Activated T-helper 17 cell treated with anti-CD3 and anti-CD28 coated beads, Interleukin-2, amount 50 U/mL, for 72 hours (primary cell): ENCODE data around the gene FRMD4A. TPM values are rescaled to one million over a fixed set of nuclear protein-coding genes. Genes with fewer than 3 reads are reported as not detected.

Source experiments
- ATAC-seq: fragments of 150-1000 bp; cut with Tn5 transposase; replicated peaks from 2 replicates; pipeline ENCODE4 v1.10.0; 2021; ENCODE audit warnings: mild to moderate bottlenecking, moderate library complexity
- H3K27ac Mint-ChIP-seq: one replicate; pipeline ENCODE4 v1.8.0; 2022; ENCODE audit warnings: mixed read lengths
- H3K27me3 Mint-ChIP-seq: one replicate; pipeline ENCODE4 v1.8.0; 2022; ENCODE audit warnings: mixed read lengths
- H3K36me3 Mint-ChIP-seq: one replicate; pipeline ENCODE4 v1.8.0; 2022; ENCODE audit warnings: low read depth, mild to moderate bottlenecking, mixed read lengths
- H3K4me1 Mint-ChIP-seq: one replicate; pipeline ENCODE4 v1.8.0; 2022; ENCODE audit warnings: mixed read lengths
- H3K4me3 Mint-ChIP-seq: one replicate; pipeline ENCODE4 v1.8.0; 2022; ENCODE audit warnings: mild to moderate bottlenecking, mixed read lengths
- H3K9me3 Mint-ChIP-seq: one replicate; pipeline ENCODE4 v1.8.0; 2022; ENCODE audit warnings: mixed read lengths
- total RNA-seq, 2 donors: library from RNA; stranded (reverse); gene quantifications; one replicate each; pipeline ENCODE4 v1.2.3, GENCODE V29; 2022

Gene FRMD4A
- total RNA-seq, 2 donors from 2014 or later: 0.69 to 2.0 TPM

- Mint-ChIP-seq H3K4me1 (no peaks in the 10 kb centered on the region), H3K27ac (no peak overlapping the region), H3K27me3 (peaks cover 7% of the 10 kb centered on the region), H3K9me3 (peaks cover 3% of the 10 kb centered on the region), H3K4me3 (no peak overlapping the region), H3K36me3 (no peaks in the 10 kb centered on the region)
- ATAC-seq: no peak
These were observed 228.7 kb downstream of the FRMD4A start for GRCh38 chr10:14102056-14102455.

GRCh38 chr10:14099885-14100284, 230.8 kb downstream of the FRMD4A start:
- Mint-ChIP-seq H3K36me3 (no peaks in the 10 kb centered on the region), H3K27ac (no peak overlapping the region), H3K9me3 (no peaks in the 10 kb centered on the region), H3K4me1 (no peaks in the 10 kb centered on the region), H3K27me3 (peaks cover 4% of the 10 kb centered on the region), H3K4me3 (no peak overlapping the region)
- ATAC-seq: no peak

- Mint-ChIP-seq H3K27me3 (peaks cover under 1% of the 10 kb centered on the region), H3K36me3 (no peaks in the 10 kb centered on the region), H3K9me3 (no peaks in the 10 kb centered on the region), H3K27ac (no peak overlapping the region), H3K4me1 (no peaks in the 10 kb centered on the region), H3K4me3 (no peak overlapping the region)
- no peak for ATAC-seq
These were observed 236.8 kb downstream of the FRMD4A start for GRCh38 chr10:14093730-14094484.

- Mint-ChIP-seq H3K27me3 (no peaks in the 10 kb centered on the region), H3K36me3 (no peaks in the 10 kb centered on the region), H3K27ac (no peak overlapping the region), H3K4me1 (no peaks in the 10 kb centered on the region), H3K4me3 (no peak overlapping the region), H3K9me3 (no peaks in the 10 kb centered on the region)
- no peak for ATAC-seq
These were observed 237.9 kb downstream of the FRMD4A start for GRCh38 chr10:14092799-14093198.

- Mint-ChIP-seq H3K4me1 (no peaks in the 10 kb centered on the region), H3K9me3 (no peaks in the 10 kb centered on the region)
These were observed 241.0 kb downstream of the FRMD4A start for GRCh38 chr10:14089556-14090292.

GRCh38 chr10:14087566-14087965, 243.2 kb downstream of the FRMD4A start:
- no peak for ATAC-seq
- H3K4me3 Mint-ChIP-seq: no peak overlapping the region
- H3K4me1 Mint-ChIP-seq: no peaks in the 10 kb centered on the region
- H3K9me3 Mint-ChIP-seq: no peaks in the 10 kb centered on the region
- no peaks in the 10 kb centered on the region for H3K36me3 Mint-ChIP-seq
- peaks cover 17% of the 10 kb centered on the region for H3K27me3 Mint-ChIP-seq
- no peak overlapping the region for H3K27ac Mint-ChIP-seq

More at GRCh38 chr10:14089556-14090292, 241.0 kb downstream of the FRMD4A start:
- H3K36me3 Mint-ChIP-seq: no peaks in the 10 kb centered on the region
- no peak overlapping the region for H3K27ac Mint-ChIP-seq
- no peak for ATAC-seq
- peaks cover 13% of the 10 kb centered on the region for H3K27me3 Mint-ChIP-seq
- no peak overlapping the region for H3K4me3 Mint-ChIP-seq

GRCh38 chr10:14086596-14086995, 244.1 kb downstream of the FRMD4A start:
- no peaks in the 10 kb centered on the region for H3K4me1 Mint-ChIP-seq
- no peak overlapping the region for H3K27ac Mint-ChIP-seq

GRCh38 chr10:14084875-14085274, 245.8 kb downstream of the FRMD4A start:
- H3K36me3 Mint-ChIP-seq: no peaks in the 10 kb centered on the region
- no peak overlapping the region for H3K27ac Mint-ChIP-seq
- H3K4me1 Mint-ChIP-seq: no peaks in the 10 kb centered on the region
- H3K27me3 Mint-ChIP-seq: peaks cover 17% of the 10 kb centered on the region
- H3K4me3 Mint-ChIP-seq: no peak overlapping the region
- no peak for ATAC-seq
- H3K9me3 Mint-ChIP-seq: no peaks in the 10 kb centered on the region

More at GRCh38 chr10:14086596-14086995, 244.1 kb downstream of the FRMD4A start:
- no peak overlapping the region for H3K4me3 Mint-ChIP-seq
- H3K9me3 Mint-ChIP-seq: no peaks in the 10 kb centered on the region
- ATAC-seq: no peak
- no peaks in the 10 kb centered on the region for H3K36me3 Mint-ChIP-seq
- peaks cover 17% of the 10 kb centered on the region for H3K27me3 Mint-ChIP-seq

- Mint-ChIP-seq H3K36me3 (no peaks in the 10 kb centered on the region), H3K27ac (no peak overlapping the region), H3K4me1 (no peaks in the 10 kb centered on the region), H3K27me3 (peaks cover 13% of the 10 kb centered on the region), H3K9me3 (no peaks in the 10 kb centered on the region), H3K4me3 (no peak overlapping the region)
- no peak for ATAC-seq
These were observed 249.9 kb downstream of the FRMD4A start for GRCh38 chr10:14080795-14081194.

- Mint-ChIP-seq H3K27ac (no peak overlapping the region), H3K27me3 (peaks cover 8% of the 10 kb centered on the region), H3K9me3 (no peaks in the 10 kb centered on the region), H3K36me3 (no peaks in the 10 kb centered on the region), H3K4me1 (no peaks in the 10 kb centered on the region), H3K4me3 (no peak overlapping the region)
- ATAC-seq: no peak
These were observed 253.3 kb downstream of the FRMD4A start for GRCh38 chr10:14077430-14077829.

- Mint-ChIP-seq H3K27me3 (peaks cover 16% of the 10 kb centered on the region), H3K27ac (no peak overlapping the region), H3K4me3 (no peak overlapping the region), H3K36me3 (no peaks in the 10 kb centered on the region), H3K4me1 (no peaks in the 10 kb centered on the region), H3K9me3 (no peaks in the 10 kb centered on the region)
- ATAC-seq: no peak
These were observed 256.5 kb downstream of the FRMD4A start for GRCh38 chr10:14074062-14074884.

GRCh38 chr10:14072541-14072940, 258.2 kb downstream of the FRMD4A start:
- Mint-ChIP-seq H3K9me3 (no peaks in the 10 kb centered on the region), H3K27me3 (peaks cover 16% of the 10 kb centered on the region), H3K4me1 (no peaks in the 10 kb centered on the region), H3K4me3 (no peak overlapping the region), H3K36me3 (no peaks in the 10 kb centered on the region), H3K27ac (no peak overlapping the region)
- no peak for ATAC-seq

GRCh38 chr10:14071956-14072355, 258.8 kb downstream of the FRMD4A start:
- no peak overlapping the region for H3K27ac Mint-ChIP-seq
- H3K36me3 Mint-ChIP-seq: no peaks in the 10 kb centered on the region
- H3K27me3 Mint-ChIP-seq: peaks cover 16% of the 10 kb centered on the region
- no peaks in the 10 kb centered on the region for H3K4me1 Mint-ChIP-seq
- H3K9me3 Mint-ChIP-seq: no peaks in the 10 kb centered on the region
- no peak for ATAC-seq
- no peak overlapping the region for H3K4me3 Mint-ChIP-seq

- Mint-ChIP-seq H3K9me3 (peaks cover 5% of the 10 kb centered on the region), H3K27ac (no peak overlapping the region), H3K36me3 (no peaks in the 10 kb centered on the region), H3K4me1 (no peaks in the 10 kb centered on the region), H3K4me3 (no peak overlapping the region), H3K27me3 (peaks cover 21% of the 10 kb centered on the region)
- ATAC-seq: no peak
These were observed 262.0 kb downstream of the FRMD4A start for GRCh38 chr10:14068601-14069250.
